IMR-90 (cell line): ENCODE measurements around the gene RXFP4. TPM values are rescaled to one million over a fixed set of nuclear protein-coding genes. Genes with fewer than 3 reads are reported as not detected.

Experiments
- ATAC-seq: fragments of 200-7000 bp; cut with Tn5 transposase; 2 replicates; pipeline ENCODE4 v1.9.1; 2020; ENCODE audit warnings: low read depth, mild to moderate bottlenecking, moderate library complexity
- BruUV-seq: library from RNA; stranded (reverse); fragments of 400-500 nt; replicated peaks from 2 replicates; lab custom pipeline; 2021; lab: Mats Ljungman, UMichigan
- CTCF ChIA-PET: fragments of 300-600 bp; formaldehyde crosslinking; extraction: SDS; loops from one replicate; lab custom pipeline; 2021; ENCODE audit warnings: antibody characterized with exemption; lab: Yijun Ruan, JAX
- POLR2A ChIA-PET: fragments of 300-600 bp; sonication (Branson Sonifier 250); formaldehyde crosslinking; loops from one replicate; lab custom pipeline; 2022; ENCODE audit warnings: antibody characterized with exemption; ENCODE audit not compliant: unreplicated experiment; lab: Charles Lee
- DNase-seq: peaks from one replicate; pipeline ENCODE4 v3.0.0; 2013
- H2AFZ ChIP-seq: replicated peaks from 2 replicates; pipeline ENCODE3; 2013; ENCODE audit warnings: low read length, mild to moderate bottlenecking; ENCODE audit not compliant: poor library complexity
- H2AK5ac ChIP-seq: 2 replicates; pipeline ENCODE4 v1.6.1; 2013; ENCODE audit warnings: low read depth, low read length, inconsistent platforms
- H2AK9ac ChIP-seq: replicated peaks from 2 replicates; pipeline ENCODE3; 2013; ENCODE audit warnings: mild to moderate bottlenecking, low read depth, low read length, moderate library complexity; ENCODE audit not compliant: poor library complexity
- H2BK120ac ChIP-seq: 2 replicates; pipeline ENCODE4 v1.6.1; 2013; ENCODE audit warnings: low read depth, low read length, inconsistent platforms
- H2BK15ac ChIP-seq: 3 replicates; pipeline ENCODE4 v1.6.1; 2013; ENCODE audit warnings: low read depth, low read length, inconsistent platforms
- H2BK20ac ChIP-seq: 2 replicates; pipeline ENCODE4 v1.6.1; 2013; ENCODE audit warnings: low read depth, mild to moderate bottlenecking, inconsistent platforms, low read length, moderate library complexity
- H2BK5ac ChIP-seq: 2 replicates; pipeline ENCODE4 v1.6.1; 2013; ENCODE audit warnings: mild to moderate bottlenecking, low read depth, low read length, inconsistent platforms; ENCODE audit not compliant: poor library complexity, severe bottlenecking
- H3K14ac ChIP-seq: replicated peaks from 2 replicates; pipeline ENCODE4 v1.6.1; 2013; ENCODE audit warnings: low read depth, low read length, inconsistent platforms
- H3K18ac ChIP-seq: 2 replicates; pipeline ENCODE4 v1.6.1; 2013; ENCODE audit warnings: low read depth, low read length, control low read depth
- H3K23ac ChIP-seq: 2 replicates; pipeline ENCODE4 v1.6.1; 2013; ENCODE audit warnings: low read depth, low read length, inconsistent platforms
- H3K27ac ChIP-seq: 2 replicates; pipeline ENCODE4 v1.5.1; 2013; ENCODE audit warnings: mild to moderate bottlenecking, control low read depth, low read length; ENCODE audit not compliant: insufficient read depth
- H3K27me3 ChIP-seq: 2 replicates; pipeline ENCODE4 v1.6.1; 2013; ENCODE audit warnings: low read length; ENCODE audit not compliant: control insufficient read depth, insufficient read depth
- H3K36me3 ChIP-seq: 2 replicates; pipeline ENCODE4 v1.6.1; 2013; ENCODE audit warnings: low read length, mixed read lengths; ENCODE audit not compliant: control insufficient read depth, insufficient read depth
- H3K4ac ChIP-seq: 2 replicates; pipeline ENCODE4 v1.6.1; 2013; ENCODE audit warnings: low read depth, low read length, inconsistent platforms
- H3K4me1 ChIP-seq: 2 replicates; pipeline ENCODE4 v1.6.1; 2013; ENCODE audit warnings: low read length, mixed read lengths; ENCODE audit not compliant: control insufficient read depth, insufficient read depth
- H3K4me2 ChIP-seq: 2 replicates; pipeline ENCODE4 v1.6.1; 2013; ENCODE audit warnings: low read depth, mild to moderate bottlenecking, control low read depth, low read length, moderate library complexity
- H3K4me3 ChIP-seq: 2 replicates; pipeline ENCODE4 v1.5.1; 2013; ENCODE audit warnings: low read depth, mild to moderate bottlenecking, control low read depth, low read length, moderate library complexity; ENCODE audit not compliant: insufficient read depth
- H3K56ac ChIP-seq: 2 replicates; pipeline ENCODE4 v1.6.1; 2013; ENCODE audit warnings: low read length, inconsistent platforms; ENCODE audit not compliant: insufficient read depth; ENCODE audit errors: extremely low read depth
- H3K79me1 ChIP-seq, 2 experiments: 2 replicates each; pipeline ENCODE4 v1.6.1; 2013; ENCODE audit warnings: low read length in 2 of 2, inconsistent platforms in 1 of 2, low read depth in 1 of 2
- H3K9ac ChIP-seq: 2 replicates; pipeline ENCODE4 v1.6.1; 2013; ENCODE audit warnings: low read depth, low read length, control low read depth
- H3K9me1 ChIP-seq: 2 replicates; pipeline ENCODE4 v1.6.1; 2013; ENCODE audit warnings: low read length, inconsistent platforms; ENCODE audit not compliant: insufficient read depth
- H3K9me3 ChIP-seq: 2 replicates; pipeline ENCODE4 v1.6.1; 2013; ENCODE audit warnings: low read length; ENCODE audit not compliant: control insufficient read depth, insufficient read depth
- H4K20me1 ChIP-seq: 2 replicates; pipeline ENCODE4 v1.6.1; 2013; ENCODE audit warnings: low read length, inconsistent platforms; ENCODE audit not compliant: insufficient read depth
- H4K5ac ChIP-seq: 2 replicates; pipeline ENCODE4 v1.6.1; 2013; ENCODE audit warnings: mild to moderate bottlenecking, low read depth, low read length, control low read depth
- H4K8ac ChIP-seq, 2 experiments: 2 replicates each; pipeline ENCODE4 v1.6.1; 2013; ENCODE audit warnings: low read depth in 2 of 2, low read length in 2 of 2, control low read depth in 1 of 2, inconsistent platforms in 1 of 2
- H4K91ac ChIP-seq: 2 replicates; pipeline ENCODE4 v1.6.1; 2013; ENCODE audit warnings: low read depth, low read length, inconsistent platforms; ENCODE audit not compliant: insufficient read depth
- CEBPB ChIP-seq: IDR thresholded peaks from 2 replicates; pipeline ENCODE4 v1.6.1; 2012; ENCODE audit warnings: low read depth, low read length, improper control_type of control experiment
- CTCF ChIP-seq: conservative IDR thresholded peaks from 2 replicates; pipeline ENCODE4 v1.5.1; 2012; ENCODE audit warnings: mild to moderate bottlenecking, low read depth, low read length, improper control_type of control experiment
- FOS ChIP-seq: fragments of 150-350 bp; IDR thresholded peaks from 2 replicates; pipeline ENCODE4 v1.6.1; 2016; ENCODE audit warnings: low read depth, low read length
- MAFK ChIP-seq: IDR thresholded peaks from 2 replicates; pipeline ENCODE4 v1.6.1; 2012; ENCODE audit warnings: low read depth, low read length, improper control_type of control experiment
- MAZ ChIP-seq: IDR thresholded peaks from 2 replicates; pipeline ENCODE4 v1.6.1; 2012; ENCODE audit warnings: low read depth, mild to moderate bottlenecking, low read length, improper control_type of control experiment, moderate library complexity, borderline replicate concordance
- MXI1 ChIP-seq: IDR thresholded peaks from 2 replicates; pipeline ENCODE4 v1.6.1; 2012; ENCODE audit warnings: low read depth, mild to moderate bottlenecking, low read length, moderate library complexity, borderline replicate concordance
- NFE2L2 ChIP-seq: fragments of 150-350 bp; IDR thresholded peaks from 2 replicates; pipeline ENCODE4 v1.6.1; 2016; ENCODE audit warnings: low read depth, mild to moderate bottlenecking, low read length
- POLR2A ChIP-seq: IDR thresholded peaks from 2 replicates; pipeline ENCODE4 v1.6.1; 2012; ENCODE audit warnings: mild to moderate bottlenecking, low read depth, low read length
- RCOR1 ChIP-seq: IDR thresholded peaks from 2 replicates; pipeline ENCODE4 v1.6.1; 2012; ENCODE audit warnings: mild to moderate bottlenecking, low read length, improper control_type of control experiment; ENCODE audit not compliant: insufficient replicate concordance
- RFX5 ChIP-seq: IDR thresholded peaks from 2 replicates; pipeline ENCODE4 v1.8.0; 2012; ENCODE audit warnings: low read depth, mild to moderate bottlenecking, low read length, moderate library complexity
- SMC3 ChIP-seq: fragments of 150-350 bp; IDR thresholded peaks from 2 replicates; pipeline ENCODE4 v1.6.1; 2016; ENCODE audit warnings: low read depth, mild to moderate bottlenecking, antibody characterized with exemption, low read length, moderate library complexity
- USF2 ChIP-seq: fragments of 150-350 bp; IDR thresholded peaks from 2 replicates; pipeline ENCODE4 v1.6.1; 2017; ENCODE audit warnings: mild to moderate bottlenecking, antibody characterized with exemption, low read length, low read depth
- WGBS, 2 experiments: methylation state at CpG; one replicate each; pipeline versions ENCODE4 v1.1.5 to v1.1.7; 2013; ENCODE audit warnings: missing lambda C conversion rate in 2 of 2; ENCODE audit not compliant: insufficient read length in 1 of 2; ENCODE audit errors: extremely low coverage in 2 of 2; 5-methylcytosine and 5-hydroxymethylcytosine counted together
- dilution Hi-C: fragments of 300-500 bp; cut with HindIII; formaldehyde crosslinking; loops from one replicate; pipeline ENCODE4 v1.14.3; 2018; ENCODE audit warnings: low sequenced_read_pairs; ENCODE audit not compliant: unreplicated experiment
- in situ Hi-C: fragments of 300-500 bp; cut with MboI; formaldehyde crosslinking; loops from 3 replicates; pipeline ENCODE4 v1.14.3; 2019; ENCODE audit warnings: low sequenced_read_pairs, inconsistent platforms, mixed read lengths
- intact Hi-C: fragments of 100-400 bp; cut with micrococcal nuclease; formaldehyde crosslinking; loops from 2 replicates; pipeline ENCODE4 v1.10.0; 2022
- polyA plus RNA-seq, 3 experiments: library from polyadenylated mRNA; depleted of rRNA; stranded (reverse); fragments of >200 nt; gene quantifications; 2 replicates each; pipeline ENCODE4 v1.2.3, GENCODE V29; 2012; ENCODE audit warnings: low replicate concordance in 1 of 3
- total RNA-seq: library from RNA; depleted of rRNA; stranded (reverse); fragments of >200 nt; gene quantifications from 2 replicates; pipeline ENCODE4 v1.2.3, GENCODE V29; 2012
- TF ChIP-seq, protein P1 (sequence below): fragments of 150-350 bp; IDR thresholded peaks from 2 replicates; pipeline ENCODE4 v1.6.1; 2016; ENCODE audit warnings: low read depth, mild to moderate bottlenecking, low read length, moderate library complexity, borderline replicate concordance

RXFP4 gene
- total and polyA plus RNA-seq, 2 of the 4 experiments (the other 2 are of a cell fraction): not detected

GRCh38 chr1:155981266-155982088, 40.0 kb downstream of the RXFP4 start:
- Histone ChIP-seq H3K4me3 (peak overlapping the region; percentile 6; the same call in 1 of the 2 replicates), H2BK20ac (peak overlapping the region; percentile 76), H4K91ac (peak overlapping the region; percentile 91), H3K9me1 (peaks cover 26% of the 10 kb centered on the region), H3K18ac (peak overlapping the region; percentile 58), H3K27ac (peak overlapping the region; percentile 99), H3K14ac (peak overlapping the region; percentile 75), H3K4me2 (peak overlapping the region; percentile 65), H3K4me1 (peaks cover 43% of the 10 kb centered on the region), H3K9ac (peak overlapping the region; percentile 77), H2AK5ac (peak overlapping the region; percentile 73), H4K5ac (peak overlapping the region; percentile 42), H4K8ac (peak overlapping the region; percentile 76 to 80; a peak in 3 of 4 replicates), H3K23ac (peak overlapping the region; percentile 95), H2BK120ac (peak overlapping the region; percentile 98), H4K20me1 (peaks cover 12% of the 10 kb centered on the region), H2AFZ (peak overlapping the region; percentile 46), H2BK15ac (peak overlapping the region; percentile 81), H3K79me1 (peaks cover 10 to 61% of the 10 kb centered on the region in 2 experiments; a peak in 3 of 4 replicates), H3K9me3 (no peaks in the 10 kb centered on the region), H2BK5ac (peak overlapping the region; percentile 93), H3K27me3 (no peaks in the 10 kb centered on the region), H3K4ac (peak overlapping the region; percentile 92), H3K56ac (peak overlapping the region; percentile 76), H2AK9ac (peak overlapping the region; percentile 96), H3K36me3 (no peaks in the 10 kb centered on the region)
- 40% methylated on average over 1 of the region's 6 CpGs; no CpG with 5 or more reads in 1 of the 2 experiments for WGBS, 2 experiments
- POLR2A ChIA-PET: interaction anchor here (0.5 to 1.0 kb wide), 2 partner anchors 11 to 59 kb away, joined by 3 to 15 read pairs; no protein-coding TSS in a partner anchor
- CTCF ChIA-PET: interaction anchor here (0.6 to 1.0 kb wide), 3 partner anchors 8 to 80 kb away, joined by 3 to 5 read pairs (median 3); no protein-coding TSS in a partner anchor
- dilution Hi-C loops (no loop called here), intact Hi-C loops (no loop called here), in situ Hi-C loops (no loop called here)
- DNase-seq: peak; percentile 89
- BruUV-seq: no TSS peak
- ATAC-seq: peak; percentile 15
- TF ChIP-seq MAFK (no peak), CTCF (no peak), RCOR1 (peak; percentile 64), MXI1 (no peak), RFX5 (no peak), POLR2A (peak; percentile 59; the same call in 1 of the 2 replicates), SMC3 (no peak), USF2 (no peak), MAZ (no peak; the same call in 1 of the 2 replicates), CEBPB (peak; percentile 96), NFE2L2 (no peak), FOS (peak; percentile 66; the same call in 1 of the 2 replicates)
- TF ChIP-seq, protein P1, sequence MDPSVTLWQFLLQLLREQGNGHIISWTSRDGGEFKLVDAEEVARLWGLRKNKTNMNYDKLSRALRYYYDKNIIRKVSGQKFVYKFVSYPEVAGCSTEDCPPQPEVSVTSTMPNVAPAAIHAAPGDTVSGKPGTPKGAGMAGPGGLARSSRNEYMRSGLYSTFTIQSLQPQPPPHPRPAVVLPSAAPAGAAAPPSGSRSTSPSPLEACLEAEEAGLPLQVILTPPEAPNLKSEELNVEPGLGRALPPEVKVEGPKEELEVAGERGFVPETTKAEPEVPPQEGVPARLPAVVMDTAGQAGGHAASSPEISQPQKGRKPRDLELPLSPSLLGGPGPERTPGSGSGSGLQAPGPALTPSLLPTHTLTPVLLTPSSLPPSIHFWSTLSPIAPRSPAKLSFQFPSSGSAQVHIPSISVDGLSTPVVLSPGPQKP: no peak
